Ectodermal cell (in vitro differentiated cells): ENCODE measurements around the gene SOX2.
A peak's percentile ranks its signal among the peaks of the same experiment; 100 is the strongest.

Experiments
- H3K27ac ChIP-seq: 2 replicates; pipeline ENCODE4 v1.7.0; 2013; ENCODE audit warnings: mild to moderate bottlenecking, low read depth, low read length; ENCODE audit not compliant: insufficient read depth, poor library complexity, severe bottlenecking
- H3K27me3 ChIP-seq: 2 replicates; pipeline ENCODE4 v1.7.0; 2013; ENCODE audit warnings: mild to moderate bottlenecking, low read length; ENCODE audit not compliant: insufficient read depth, control insufficient read depth, poor library complexity, severe bottlenecking
- H3K36me3 ChIP-seq: one replicate; pipeline ENCODE4 v1.7.0; 2013; ENCODE audit warnings: low read length; ENCODE audit not compliant: control insufficient read depth, insufficient read depth
- H3K4me1 ChIP-seq: one replicate; pipeline ENCODE4 v1.7.0; 2013; ENCODE audit warnings: low read length; ENCODE audit not compliant: control insufficient read depth, insufficient read depth
- H3K4me3 ChIP-seq: 2 replicates; pipeline ENCODE4 v1.7.0; 2013; ENCODE audit warnings: low read depth, low read length, control low read depth; ENCODE audit not compliant: insufficient read depth
- H3K9me3 ChIP-seq: 2 replicates; pipeline ENCODE4 v1.7.0; 2013; ENCODE audit warnings: mild to moderate bottlenecking, low read length, moderate library complexity; ENCODE audit not compliant: control insufficient read depth
- WGBS, 2 experiments: methylation state at CpG; one replicate each; pipeline ENCODE4 v1.1.7; 2013; ENCODE audit warnings: missing lambda C conversion rate in 2 of 2; 5-methylcytosine and 5-hydroxymethylcytosine counted together

Gene SOX2

DNA sequence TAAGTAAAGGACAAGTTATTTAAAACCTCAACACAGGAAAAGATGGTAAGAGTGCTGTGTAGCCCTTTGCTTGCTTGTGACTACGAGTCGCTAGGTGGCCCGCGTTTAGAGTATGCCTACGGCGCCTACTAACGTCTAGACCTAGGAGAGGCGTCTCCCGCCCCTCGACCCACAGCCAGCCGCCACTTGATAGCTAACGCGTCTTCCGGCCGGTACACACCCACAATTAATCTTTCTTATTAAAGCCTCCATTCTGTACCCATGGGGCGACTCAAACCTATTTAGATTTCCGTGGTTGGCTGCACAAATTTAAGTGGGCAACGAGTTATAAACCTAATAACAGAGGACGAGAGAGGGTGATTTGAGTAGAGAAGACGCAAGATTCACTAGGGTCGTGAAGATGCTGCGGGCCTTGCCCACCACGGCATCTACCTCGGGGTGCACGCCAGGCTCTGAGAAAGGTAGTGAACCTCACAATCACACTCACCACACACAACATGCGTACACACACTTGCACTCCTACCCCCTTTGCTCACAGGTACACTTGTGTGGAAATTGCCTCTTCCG is 12.0 kb downstream of the SOX2 start:
- 93 to 94% methylated on average over 27 of the region's 27 CpGs for WGBS, 2 experiments
- Histone ChIP-seq H3K27ac (no peak overlapping the region), H3K9me3 (no peaks in the 10 kb centered on the region), H3K4me1 (peaks cover 76% of the 10 kb centered on the region), H3K27me3 (no peaks in the 10 kb centered on the region), H3K4me3 (no peak overlapping the region), H3K36me3 (no peaks in the 10 kb centered on the region)

DNA sequence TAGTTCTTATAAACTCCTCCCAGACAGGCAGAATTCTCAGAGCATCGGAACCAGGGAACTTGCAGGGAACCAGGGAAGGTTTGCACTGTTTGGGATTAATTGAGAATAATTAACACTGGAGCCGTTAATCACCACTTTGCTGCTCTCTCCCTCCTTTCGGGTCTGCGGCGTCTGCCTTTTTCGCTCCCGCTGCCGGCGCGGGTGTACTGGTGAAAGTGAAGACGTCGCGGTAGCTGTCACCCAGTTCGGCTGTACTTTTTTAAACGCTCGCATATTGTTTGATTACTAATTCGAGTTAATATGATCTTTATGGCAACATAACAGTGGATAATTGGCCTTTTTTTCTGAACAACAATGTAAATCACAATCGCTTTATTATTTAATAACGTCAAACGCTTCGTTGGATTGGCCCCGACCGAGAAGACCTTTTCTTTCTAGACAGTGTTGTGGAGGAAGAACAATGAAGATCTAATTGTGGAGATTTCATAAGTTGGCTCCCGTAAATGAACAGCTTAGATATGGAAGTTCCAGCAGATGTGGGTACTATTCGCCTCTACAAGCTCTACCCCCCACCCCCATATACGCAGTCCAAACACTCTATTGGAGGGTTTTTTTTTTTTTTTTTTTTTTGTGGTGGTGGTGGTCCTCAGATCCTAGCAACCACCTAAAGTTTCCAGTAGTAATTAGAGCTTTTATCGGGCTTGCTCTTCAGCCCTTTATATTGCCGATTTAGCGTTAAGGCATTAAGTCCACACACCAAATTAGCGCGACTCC is 12.7 kb downstream of the SOX2 start:
- Histone ChIP-seq H3K4me1 (peaks cover 76% of the 10 kb centered on the region), H3K27me3 (no peaks in the 10 kb centered on the region), H3K27ac (peak overlapping the region; percentile 82), H3K9me3 (no peaks in the 10 kb centered on the region), H3K4me3 (no peak overlapping the region), H3K36me3 (no peaks in the 10 kb centered on the region)
- WGBS, 2 experiments = 87 to 88% methylated on average over 28 to 29 of the region's 31 CpGs

DNA sequence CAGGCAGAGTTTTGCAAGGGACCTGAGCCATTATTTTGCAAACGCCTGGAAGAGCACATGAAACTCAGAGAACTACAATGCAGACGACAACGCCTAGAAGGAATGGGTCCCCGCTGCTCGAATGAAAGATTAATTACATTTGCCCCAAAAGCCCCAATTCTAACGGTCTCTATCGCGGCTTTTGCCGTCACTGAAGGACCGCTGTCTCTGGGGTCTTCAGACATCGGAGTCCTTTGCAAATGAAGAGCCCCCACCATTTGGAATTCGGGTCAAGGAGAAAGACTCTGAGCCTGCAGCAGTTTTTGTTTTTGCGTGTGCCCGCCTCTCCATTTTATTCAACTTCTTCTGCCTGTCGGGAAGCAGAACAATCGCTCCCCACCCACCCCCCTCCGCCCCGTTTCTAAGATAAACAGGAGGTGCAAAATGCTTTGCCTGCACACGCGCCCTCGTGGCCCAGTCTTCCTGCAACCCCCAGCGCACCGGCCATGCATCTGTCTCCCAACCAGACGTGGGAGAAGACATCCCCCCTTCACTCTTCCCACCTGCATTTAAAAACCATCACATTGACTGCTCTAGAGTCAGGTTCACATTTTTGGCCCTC is 13.5 kb downstream of the SOX2 start:
- Histone ChIP-seq H3K36me3 (no peaks in the 10 kb centered on the region), H3K4me3 (peak overlapping the region; percentile 8), H3K9me3 (no peaks in the 10 kb centered on the region), H3K4me1 (peaks cover 76% of the 10 kb centered on the region), H3K27ac (peak overlapping the region; percentile 82), H3K27me3 (no peaks in the 10 kb centered on the region)
- 1 to 2% methylated on average over 24 of the region's 24 CpGs for WGBS, 2 experiments

DNA sequence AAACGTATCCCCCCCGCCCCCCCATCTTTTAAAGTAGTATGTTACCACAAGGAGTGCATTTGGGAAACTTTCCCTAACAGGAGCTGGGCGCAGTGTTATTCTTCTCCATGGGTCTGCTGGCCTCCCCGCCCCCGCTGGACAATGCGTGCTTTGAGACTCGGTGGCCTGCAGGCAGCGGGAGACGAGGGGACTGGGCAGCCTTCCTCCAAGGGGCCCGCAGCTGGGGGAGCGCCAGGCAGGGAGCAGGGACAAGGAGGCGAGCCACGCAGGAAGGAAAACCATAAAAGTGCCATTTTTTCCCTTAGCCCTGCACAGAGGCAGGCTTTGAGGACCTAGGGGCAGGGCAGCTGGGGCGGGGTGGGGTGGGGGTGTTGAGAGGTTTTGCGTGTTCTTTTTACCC is 14.1 kb downstream of the SOX2 start:
- Histone ChIP-seq H3K36me3 (no peaks in the 10 kb centered on the region), H3K27me3 (no peaks in the 10 kb centered on the region), H3K9me3 (no peaks in the 10 kb centered on the region), H3K4me3 (no peak overlapping the region), H3K4me1 (peaks cover 76% of the 10 kb centered on the region), H3K27ac (peak overlapping the region; percentile 82)
- 4% methylated on average over 12 to 15 of the region's 15 CpGs for WGBS, 2 experiments

DNA sequence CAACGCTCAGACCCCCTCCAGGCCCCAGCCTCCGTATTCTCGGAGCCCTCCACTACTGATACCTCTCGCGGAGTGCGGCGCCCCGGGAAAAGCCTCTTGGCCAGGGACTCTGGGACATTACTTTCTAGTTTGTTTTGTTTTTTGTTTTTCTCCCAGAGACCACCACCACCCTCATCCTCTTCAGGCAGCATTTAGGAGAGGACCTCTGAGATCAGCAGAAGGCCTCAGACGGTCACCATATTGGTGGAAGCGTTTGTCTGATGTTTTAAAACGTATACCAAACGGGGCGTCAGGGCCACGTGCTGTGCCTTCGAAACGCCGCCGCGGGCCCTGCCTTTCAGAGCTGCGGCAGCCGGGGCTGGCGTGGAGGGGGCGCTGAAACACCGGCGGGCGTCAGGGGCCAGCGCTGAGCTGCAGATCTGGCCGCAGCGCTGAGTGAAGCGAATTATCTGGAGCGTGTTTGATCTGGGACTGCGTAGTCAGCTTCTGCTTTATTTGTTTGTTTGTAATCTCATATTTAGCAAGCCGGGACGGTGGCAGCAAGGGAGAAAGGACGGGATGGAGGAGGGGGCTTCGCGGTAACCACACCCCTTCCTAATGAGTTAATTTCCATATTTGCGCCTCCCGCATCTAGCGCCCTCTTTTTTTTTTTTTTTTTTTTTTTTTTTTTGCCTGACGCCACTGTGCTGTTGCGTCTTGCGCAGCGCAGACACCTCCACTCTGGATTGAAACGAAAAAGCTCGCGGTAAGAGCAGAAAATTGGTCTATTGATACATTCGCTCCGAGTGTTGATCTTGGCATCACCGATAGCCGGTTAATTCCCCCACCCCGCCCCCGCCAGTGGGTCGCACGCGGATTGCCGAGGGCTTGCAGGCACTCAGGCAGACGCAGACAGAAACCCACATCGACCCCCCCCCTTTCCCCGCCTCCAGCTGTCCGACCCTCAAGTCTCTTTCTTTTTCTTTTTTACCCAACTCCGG is 14.9 kb downstream of the SOX2 start:
- 3 to 4% methylated on average over 60 to 62 of the region's 62 CpGs for WGBS, 2 experiments
- peaks cover 75% of the 10 kb centered on the region for H3K4me1 ChIP-seq
- peak overlapping the region; percentile 82 for H3K27ac ChIP-seq
- no peaks in the 10 kb centered on the region for H3K27me3 ChIP-seq
- H3K36me3 ChIP-seq = no peaks in the 10 kb centered on the region
- no peaks in the 10 kb centered on the region for H3K9me3 ChIP-seq
- peak overlapping the region; percentile 38 for H3K4me3 ChIP-seq

DNA sequence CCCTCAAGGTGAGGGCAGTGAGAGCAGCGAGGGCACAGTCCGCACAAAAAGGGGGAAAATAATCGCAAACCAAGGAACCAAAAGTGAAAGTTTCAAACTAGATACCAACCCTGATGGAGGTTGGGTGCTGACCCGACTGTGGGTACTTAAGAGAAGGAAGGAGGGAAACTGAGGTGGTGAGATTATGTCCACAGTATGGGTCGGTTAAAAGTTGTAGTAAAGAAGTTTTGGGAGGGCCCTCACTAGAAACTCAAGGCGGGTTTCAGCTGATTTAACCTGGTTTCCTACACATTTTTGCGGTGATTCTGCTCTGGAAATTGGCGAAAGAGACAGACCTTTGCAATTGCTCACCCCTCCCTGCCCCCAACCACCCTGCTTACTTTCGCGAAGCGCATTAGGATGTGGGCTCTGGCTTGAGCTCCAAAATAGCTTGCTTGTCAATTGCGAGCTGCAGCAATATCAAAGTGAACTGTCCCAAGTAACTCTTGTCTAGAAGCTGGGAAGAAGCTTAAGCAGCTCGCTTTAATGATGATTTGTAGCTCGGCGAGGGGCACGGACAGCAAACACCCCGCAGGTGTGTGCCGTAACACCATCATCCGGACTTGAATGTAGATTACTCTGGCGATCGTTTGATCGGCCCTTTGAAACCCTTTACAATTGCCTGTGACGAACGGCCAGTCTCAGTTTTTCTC is 15.8 kb downstream of the SOX2 start:
- 1% methylated on average over 24 of the region's 24 CpGs for WGBS, 2 experiments
- Histone ChIP-seq H3K27ac (peak overlapping the region; percentile 82), H3K4me1 (peaks cover 75% of the 10 kb centered on the region), H3K27me3 (no peaks in the 10 kb centered on the region), H3K36me3 (no peaks in the 10 kb centered on the region), H3K4me3 (peak overlapping the region; percentile 38), H3K9me3 (no peaks in the 10 kb centered on the region)

DNA sequence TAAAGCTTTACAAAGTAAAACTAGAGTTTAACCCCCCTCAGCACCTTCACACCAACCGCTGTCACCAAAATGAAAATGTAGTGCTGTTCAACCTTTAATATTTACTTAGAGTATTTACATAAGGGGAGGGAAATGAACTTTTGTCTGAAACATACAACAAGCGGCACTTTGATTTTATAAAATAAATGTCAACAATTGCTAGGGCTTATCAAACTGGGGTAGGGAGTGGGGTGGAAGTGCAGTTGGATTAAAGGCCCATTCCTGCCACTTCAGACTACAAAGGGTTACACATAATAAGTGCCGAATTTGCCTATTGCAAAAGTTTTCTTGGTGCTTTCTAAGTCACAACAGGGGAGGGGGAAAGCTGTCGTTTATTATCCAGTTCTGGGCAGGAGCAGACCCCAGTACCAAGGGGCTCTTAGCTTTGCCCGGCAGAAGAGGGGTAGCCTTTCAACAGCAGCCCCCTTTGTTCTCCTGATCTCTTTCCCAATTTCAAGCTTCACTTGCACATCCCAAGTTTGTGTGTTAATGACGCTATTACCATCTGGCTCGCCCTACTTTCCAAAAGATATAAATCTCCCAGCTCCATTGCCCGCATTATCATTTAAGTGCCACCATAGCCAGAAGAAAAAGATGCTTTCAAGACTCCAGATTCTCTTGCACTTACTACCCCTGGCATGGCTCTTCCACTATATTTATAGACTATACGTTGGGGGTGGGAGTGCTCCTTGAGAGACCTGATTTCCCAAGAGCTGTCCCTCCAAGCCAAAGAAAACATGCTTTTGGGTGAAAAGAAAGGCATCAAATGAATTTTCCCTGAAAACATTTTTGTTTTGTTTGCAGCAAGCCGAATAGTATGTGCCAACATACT is 17.0 kb downstream of the SOX2 start:
- Histone ChIP-seq H3K4me1 (peaks cover 64% of the 10 kb centered on the region), H3K27ac (peak overlapping the region; percentile 82), H3K36me3 (no peaks in the 10 kb centered on the region), H3K9me3 (no peaks in the 10 kb centered on the region), H3K4me3 (peak overlapping the region; percentile 8), H3K27me3 (no peaks in the 10 kb centered on the region)
- WGBS, 2 experiments = 33 to 41% methylated on average over 10 of the region's 10 CpGs

DNA sequence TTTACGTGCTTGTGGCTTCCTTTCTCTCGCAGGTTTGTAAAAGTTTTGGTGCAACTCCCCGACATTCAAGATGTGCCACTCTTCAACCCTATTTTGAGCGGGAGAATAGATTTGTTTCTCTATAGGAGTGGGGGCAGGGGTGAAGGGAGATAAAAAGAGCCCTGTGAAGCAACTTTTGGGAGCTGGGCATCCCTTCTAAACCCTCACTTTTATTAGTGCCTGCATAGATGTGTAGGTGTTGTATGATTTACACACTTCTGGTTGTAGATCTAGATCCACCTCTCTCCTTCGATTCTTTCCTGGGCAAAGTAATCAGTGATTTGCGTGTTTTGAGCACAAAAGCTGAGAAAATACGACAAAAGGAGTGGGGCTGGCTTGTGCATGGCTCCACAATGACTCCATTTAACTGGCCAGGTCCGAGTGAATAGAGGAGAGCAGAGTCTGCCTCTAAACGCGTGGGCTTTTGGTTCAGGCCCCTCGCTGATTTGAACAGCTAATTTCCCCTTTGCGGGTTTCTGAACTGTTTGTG is 17.7 kb downstream of the SOX2 start:
- no peak overlapping the region for H3K4me3 ChIP-seq
- H3K9me3 ChIP-seq = no peaks in the 10 kb centered on the region
- H3K27me3 ChIP-seq = no peaks in the 10 kb centered on the region
- H3K4me1 ChIP-seq = peaks cover 57% of the 10 kb centered on the region
- peak overlapping the region; percentile 82 for H3K27ac ChIP-seq
- WGBS, 2 experiments = 20 to 25% methylated on average over 12 of the region's 12 CpGs
- H3K36me3 ChIP-seq = no peaks in the 10 kb centered on the region

DNA sequence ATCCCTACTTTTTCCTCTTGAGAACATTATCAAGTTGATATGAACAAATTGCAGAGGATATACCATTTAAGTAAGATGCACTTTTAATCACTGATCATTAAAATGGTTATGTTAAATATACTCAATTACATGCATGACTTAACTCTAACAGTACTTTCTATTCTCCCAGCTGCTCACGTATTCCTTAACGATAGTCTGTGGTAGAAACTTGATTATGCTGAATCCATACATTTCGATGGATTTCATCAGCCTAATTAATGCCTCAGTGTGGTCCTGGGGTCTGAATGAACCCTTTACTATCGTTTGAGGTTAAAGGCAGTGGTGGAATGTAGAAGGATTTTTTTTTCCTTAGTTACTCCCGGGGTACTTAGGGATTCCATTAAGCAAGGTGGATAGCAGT is 18.6 kb downstream of the SOX2 start:
- Histone ChIP-seq H3K4me3 (no peak overlapping the region), H3K36me3 (no peaks in the 10 kb centered on the region), H3K4me1 (peaks cover 50% of the 10 kb centered on the region), H3K9me3 (no peaks in the 10 kb centered on the region), H3K27ac (peak overlapping the region; percentile 19), H3K27me3 (no peaks in the 10 kb centered on the region)
- 30 to 34% methylated on average over 5 of the region's 5 CpGs for WGBS, 2 experiments
